ENCODE measurements around the gene SLC25A34.

- TF ChIP-seq, protein P1, sequence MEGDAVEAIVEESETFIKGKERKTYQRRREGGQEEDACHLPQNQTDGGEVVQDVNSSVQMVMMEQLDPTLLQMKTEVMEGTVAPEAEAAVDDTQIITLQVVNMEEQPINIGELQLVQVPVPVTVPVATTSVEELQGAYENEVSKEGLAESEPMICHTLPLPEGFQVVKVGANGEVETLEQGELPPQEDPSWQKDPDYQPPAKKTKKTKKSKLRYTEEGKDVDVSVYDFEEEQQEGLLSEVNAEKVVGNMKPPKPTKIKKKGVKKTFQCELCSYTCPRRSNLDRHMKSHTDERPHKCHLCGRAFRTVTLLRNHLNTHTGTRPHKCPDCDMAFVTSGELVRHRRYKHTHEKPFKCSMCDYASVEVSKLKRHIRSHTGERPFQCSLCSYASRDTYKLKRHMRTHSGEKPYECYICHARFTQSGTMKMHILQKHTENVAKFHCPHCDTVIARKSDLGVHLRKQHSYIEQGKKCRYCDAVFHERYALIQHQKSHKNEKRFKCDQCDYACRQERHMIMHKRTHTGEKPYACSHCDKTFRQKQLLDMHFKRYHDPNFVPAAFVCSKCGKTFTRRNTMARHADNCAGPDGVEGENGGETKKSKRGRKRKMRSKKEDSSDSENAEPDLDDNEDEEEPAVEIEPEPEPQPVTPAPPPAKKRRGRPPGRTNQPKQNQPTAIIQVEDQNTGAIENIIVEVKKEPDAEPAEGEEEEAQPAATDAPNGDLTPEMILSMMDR (IDR thresholded peaks at IDR 0.05) = no peak
- TF ChIP-seq POLR2A (IDR thresholded peaks at IDR 0.05) = no peak
Observed at GRCh38 chr1:15723631-15724246, 12.3 kb upstream of the SLC25A34 start.

All from heart left ventricle (tissue), 13 donors.